Stimulated activated naive B cell treated with anti-CD40 and anti-IgM and Interleukin-4, amounts not matched to agents 10 μg/mL and 1 μg/mL and 100 μg/mL, for 72 hours (primary cell): ENCODE measurements around the gene GLI3.
A peak's percentile ranks its signal among the peaks of the same experiment; 100 is the strongest.

ENCODE experiments used
- ATAC-seq, 2 donors: fragments of 150-1000 bp; cut with Tn5 transposase; replicated peaks; 2 replicates each; pipeline ENCODE4 v1.10.0; 2021; ENCODE audit warnings: moderate library complexity in 1 of 2
- DNase-seq: peaks from one replicate; pipeline ENCODE4 v3.0.0; 2021
- H3K27ac Mint-ChIP-seq: one replicate; pipeline ENCODE4 v1.8.0; 2022; ENCODE audit warnings: mild to moderate bottlenecking, mixed read lengths
- H3K27me3 Mint-ChIP-seq, 2 donors: one replicate each; pipeline ENCODE4 v1.8.0; 2022; ENCODE audit warnings: mixed read lengths in 2 of 2
- H3K36me3 Mint-ChIP-seq, 2 donors: one replicate each; pipeline ENCODE4 v1.8.0; 2022; ENCODE audit warnings: mixed read lengths in 2 of 2, mild to moderate bottlenecking in 1 of 2
- H3K4me1 Mint-ChIP-seq, 2 donors: one replicate each; pipeline ENCODE4 v1.8.0; 2022; ENCODE audit warnings: mixed read lengths in 2 of 2, mild to moderate bottlenecking in 1 of 2
- H3K4me3 Mint-ChIP-seq, 2 donors: one replicate each; pipeline ENCODE4 v1.8.0; 2022; ENCODE audit warnings: mild to moderate bottlenecking in 2 of 2, mixed read lengths in 2 of 2, moderate library complexity in 1 of 2
- H3K9me3 Mint-ChIP-seq, 2 donors: one replicate each; pipeline ENCODE4 v1.8.0; 2022; ENCODE audit warnings: mixed read lengths in 2 of 2, mild to moderate bottlenecking in 1 of 2

GLI3 gene

GRCh38 chr7:42100156-42100508 is 136.9 kb downstream of the GLI3 start:
- Mint-ChIP-seq H3K27ac (no peak overlapping the region), H3K9me3 (no peaks in the 10 kb centered on the region), H3K36me3 (no peaks in the 10 kb centered on the region), H3K27me3 (peaks cover 8 to 9% of the 10 kb centered on the region in 2 donors), H3K4me3 (no peak overlapping the region), H3K4me1 (no peaks in the 10 kb centered on the region)
- ATAC-seq = no peak
- no peak for DNase-seq

GRCh38 chr7:42099470-42100155 is 137.4 kb downstream of the GLI3 start:
- Mint-ChIP-seq H3K27me3 (peaks cover 10% of the 10 kb centered on the region in 2 donors), H3K36me3 (no peaks in the 10 kb centered on the region), H3K27ac (no peak overlapping the region), H3K4me1 (no peaks in the 10 kb centered on the region), H3K4me3 (no peak overlapping the region), H3K9me3 (no peaks in the 10 kb centered on the region)
- DNase-seq (no peak), ATAC-seq (no peak)

- Mint-ChIP-seq H3K36me3 (no peaks in the 10 kb centered on the region), H3K4me3 (no peak overlapping the region), H3K4me1 (no peaks in the 10 kb centered on the region), H3K27ac (no peak overlapping the region), H3K27me3 (peaks cover 10 to 11% of the 10 kb centered on the region in 2 donors), H3K9me3 (no peaks in the 10 kb centered on the region)
- DNase-seq = no peak
- no peak for ATAC-seq
These were observed 137.9 kb downstream of the GLI3 start for GRCh38 chr7:42099066-42099465.

GRCh38 chr7:42097752-42098151 is 139.3 kb downstream of the GLI3 start:
- Mint-ChIP-seq H3K27me3 (peaks cover 10 to 16% of the 10 kb centered on the region in 2 donors), H3K4me1 (no peaks in the 10 kb centered on the region), H3K9me3 (no peaks in the 10 kb centered on the region), H3K27ac (no peak overlapping the region), H3K4me3 (no peak overlapping the region), H3K36me3 (no peaks in the 10 kb centered on the region)
- no peak for DNase-seq
- ATAC-seq = peak in 1 of 2 donors; percentile 36

GRCh38 chr7:42096681-42097561 is 140.1 kb downstream of the GLI3 start:
- no peak for ATAC-seq
- H3K4me1 Mint-ChIP-seq = no peaks in the 10 kb centered on the region
- DNase-seq = no peak
- H3K27ac Mint-ChIP-seq = no peak overlapping the region
- no peaks in the 10 kb centered on the region for H3K9me3 Mint-ChIP-seq
- H3K27me3 Mint-ChIP-seq = peaks cover 10 to 16% of the 10 kb centered on the region in 2 donors
- no peak overlapping the region for H3K4me3 Mint-ChIP-seq
- H3K36me3 Mint-ChIP-seq = no peaks in the 10 kb centered on the region

- no peaks in the 10 kb centered on the region for H3K36me3 Mint-ChIP-seq
- no peak for DNase-seq
- no peaks in the 10 kb centered on the region for H3K9me3 Mint-ChIP-seq
- no peak overlapping the region for H3K27ac Mint-ChIP-seq
- ATAC-seq = no peak
- H3K27me3 Mint-ChIP-seq = peaks cover 10 to 16% of the 10 kb centered on the region in 2 donors
- no peaks in the 10 kb centered on the region for H3K4me1 Mint-ChIP-seq
- no peak overlapping the region for H3K4me3 Mint-ChIP-seq
These were observed 140.7 kb downstream of the GLI3 start for GRCh38 chr7:42096268-42096667.

GRCh38 chr7:42095791-42096190 is 141.2 kb downstream of the GLI3 start:
- no peaks in the 10 kb centered on the region for H3K4me1 Mint-ChIP-seq
- no peaks in the 10 kb centered on the region for H3K9me3 Mint-ChIP-seq
- no peak overlapping the region for H3K27ac Mint-ChIP-seq
- no peak overlapping the region for H3K4me3 Mint-ChIP-seq
- DNase-seq (no peak), ATAC-seq (no peak)
- no peaks in the 10 kb centered on the region for H3K36me3 Mint-ChIP-seq
- H3K27me3 Mint-ChIP-seq = peaks cover 10 to 16% of the 10 kb centered on the region in 2 donors

GRCh38 chr7:42093349-42093905 is 143.6 kb downstream of the GLI3 start:
- Mint-ChIP-seq H3K4me3 (no peak overlapping the region), H3K27ac (no peak overlapping the region), H3K36me3 (no peaks in the 10 kb centered on the region), H3K9me3 (peaks cover 0 to 1% of the 10 kb centered on the region in 2 donors), H3K27me3 (peaks cover 10 to 16% of the 10 kb centered on the region in 2 donors), H3K4me1 (no peaks in the 10 kb centered on the region)
- ATAC-seq (no peak), DNase-seq (no peak)

GRCh38 chr7:42091461-42092291 is 145.3 kb downstream of the GLI3 start:
- peaks cover 11 to 16% of the 10 kb centered on the region in 2 donors for H3K27me3 Mint-ChIP-seq
- H3K4me3 Mint-ChIP-seq = no peak overlapping the region
- DNase-seq (no peak), ATAC-seq (no peak)
- peaks cover 0 to 1% of the 10 kb centered on the region in 2 donors for H3K9me3 Mint-ChIP-seq
- no peak overlapping the region for H3K27ac Mint-ChIP-seq
- no peaks in the 10 kb centered on the region for H3K4me1 Mint-ChIP-seq
- no peaks in the 10 kb centered on the region for H3K36me3 Mint-ChIP-seq

- H3K4me3 Mint-ChIP-seq = no peak overlapping the region
- peaks cover 14% of the 10 kb centered on the region in 2 donors for H3K27me3 Mint-ChIP-seq
- H3K27ac Mint-ChIP-seq = no peak overlapping the region
- ATAC-seq (no peak), DNase-seq (no peak)
- no peaks in the 10 kb centered on the region for H3K36me3 Mint-ChIP-seq
- H3K9me3 Mint-ChIP-seq = peaks cover 0 to 1% of the 10 kb centered on the region in 2 donors
- no peaks in the 10 kb centered on the region for H3K4me1 Mint-ChIP-seq
These were observed 146.2 kb downstream of the GLI3 start for GRCh38 chr7:42090806-42091205.

GRCh38 chr7:42090056-42090455 is 147.0 kb downstream of the GLI3 start:
- Mint-ChIP-seq H3K4me3 (no peak overlapping the region), H3K4me1 (no peaks in the 10 kb centered on the region), H3K36me3 (no peaks in the 10 kb centered on the region), H3K27ac (no peak overlapping the region), H3K9me3 (peaks cover 0 to 1% of the 10 kb centered on the region in 2 donors), H3K27me3 (peaks cover 6% of the 10 kb centered on the region in 2 donors)
- DNase-seq (no peak), ATAC-seq (no peak)

GRCh38 chr7:42087616-42088015 is 149.4 kb downstream of the GLI3 start:
- peaks cover 0 to 1% of the 10 kb centered on the region in 2 donors for H3K9me3 Mint-ChIP-seq
- no peaks in the 10 kb centered on the region for H3K4me1 Mint-ChIP-seq
- no peak overlapping the region for H3K27ac Mint-ChIP-seq
- peaks cover 0 to 6% of the 10 kb centered on the region in 2 donors for H3K27me3 Mint-ChIP-seq
- H3K36me3 Mint-ChIP-seq = no peaks in the 10 kb centered on the region
- DNase-seq = no peak
- H3K4me3 Mint-ChIP-seq = no peak overlapping the region
- ATAC-seq = no peak

- Mint-ChIP-seq H3K36me3 (no peaks in the 10 kb centered on the region), H3K4me1 (peaks cover 6% of the 10 kb centered on the region in 2 donors), H3K4me3 (no peak overlapping the region), H3K9me3 (peaks cover 0 to 1% of the 10 kb centered on the region in 2 donors), H3K27ac (no peak overlapping the region), H3K27me3 (peaks cover 7 to 13% of the 10 kb centered on the region in 2 donors)
- no peak for ATAC-seq
- DNase-seq = no peak
These were observed 151.5 kb downstream of the GLI3 start for GRCh38 chr7:42085531-42085930.

- H3K4me1 Mint-ChIP-seq = peaks cover 6 to 9% of the 10 kb centered on the region in 2 donors
- peaks cover 7 to 13% of the 10 kb centered on the region in 2 donors for H3K27me3 Mint-ChIP-seq
- H3K27ac Mint-ChIP-seq = no peak overlapping the region
- no peak for DNase-seq
- no peak overlapping the region for H3K4me3 Mint-ChIP-seq
- H3K36me3 Mint-ChIP-seq = no peaks in the 10 kb centered on the region
- H3K9me3 Mint-ChIP-seq = peaks cover 0 to 1% of the 10 kb centered on the region in 2 donors
- no peak for ATAC-seq
These were observed 152.7 kb downstream of the GLI3 start for GRCh38 chr7:42084263-42084662.
